Rectal smooth muscle tissue (tissue), 1 donor: ENCODE measurements around the gene KCNAB3.
A peak's percentile ranks its signal among the peaks of the same experiment; 100 is the strongest.

ENCODE experiments used
- H3K27ac ChIP-seq: one replicate; pipeline ENCODE4 v1.7.0; 2013; ENCODE audit warnings: low read depth, low read length, inconsistent platforms
- H3K27me3 ChIP-seq: one replicate; pipeline ENCODE4 v1.7.0; 2013; ENCODE audit warnings: low read length; ENCODE audit not compliant: control insufficient read depth, insufficient read depth
- H3K36me3 ChIP-seq: one replicate; pipeline ENCODE4 v1.7.0; 2013; ENCODE audit warnings: low read length; ENCODE audit not compliant: control insufficient read depth, insufficient read depth
- H3K4me1 ChIP-seq: one replicate; pipeline ENCODE4 v1.7.0; 2013; ENCODE audit warnings: low read length; ENCODE audit not compliant: control insufficient read depth, insufficient read depth
- H3K4me3 ChIP-seq: one replicate; pipeline ENCODE4 v1.7.0; 2013; ENCODE audit warnings: low read length
- H3K9ac ChIP-seq: one replicate; pipeline ENCODE4 v1.7.0; 2013; ENCODE audit warnings: low read length

Gene KCNAB3

DNA sequence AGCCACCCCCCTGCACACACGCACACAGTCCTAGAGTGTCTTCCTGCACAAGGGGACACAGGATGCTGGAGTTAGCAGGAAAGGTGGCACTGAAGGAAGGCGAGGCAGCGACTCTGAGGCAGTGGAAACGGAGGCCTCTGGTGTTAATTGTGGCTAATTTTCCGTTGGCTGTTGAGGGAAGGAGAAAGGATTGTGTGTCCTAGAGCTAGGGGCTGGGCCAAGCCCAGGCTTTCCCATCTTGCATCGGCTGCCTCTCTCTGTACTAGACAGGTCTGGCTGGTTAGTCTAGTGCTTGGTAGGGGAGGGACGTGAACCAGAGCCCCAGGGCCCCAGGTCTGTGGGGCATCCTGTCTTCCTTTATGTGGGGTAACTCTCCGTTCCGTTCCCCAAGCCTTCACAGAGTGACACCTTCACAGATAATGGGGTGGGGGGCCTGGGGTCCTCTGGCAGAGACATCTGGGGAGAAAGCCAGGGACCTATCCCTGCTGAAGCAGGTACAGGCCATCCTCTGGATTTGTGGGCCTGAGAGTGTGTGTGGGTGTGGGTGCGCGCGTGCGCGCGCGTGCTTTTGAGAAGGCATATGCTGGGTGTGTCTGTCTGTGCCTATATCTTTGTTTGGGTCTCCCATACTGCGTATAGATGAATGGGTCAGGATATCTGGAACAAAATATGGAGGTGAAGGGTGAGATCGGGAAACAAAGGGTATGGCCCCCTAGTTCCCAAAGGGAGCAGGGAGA is 41.3 kb downstream of the KCNAB3 start, which contains the start of gene CHD3:
Gene CHD3 (plus strand): TSS at position 606 of the 737 bp plus-strand sequence. CDS start 212 bp downstream, outside the sequence.
- Histone ChIP-seq H3K27me3 (no peaks in the 10 kb centered on the region), H3K4me1 (peaks cover 39% of the 10 kb centered on the region), H3K4me3 (peak within 1 kb of the TSS; percentile 94), H3K36me3 (peaks cover 12% of the 10 kb centered on the region), H3K27ac (peak within 1 kb of the TSS; percentile 81), H3K9ac (peak within 1 kb of the TSS; percentile 32)

DNA sequence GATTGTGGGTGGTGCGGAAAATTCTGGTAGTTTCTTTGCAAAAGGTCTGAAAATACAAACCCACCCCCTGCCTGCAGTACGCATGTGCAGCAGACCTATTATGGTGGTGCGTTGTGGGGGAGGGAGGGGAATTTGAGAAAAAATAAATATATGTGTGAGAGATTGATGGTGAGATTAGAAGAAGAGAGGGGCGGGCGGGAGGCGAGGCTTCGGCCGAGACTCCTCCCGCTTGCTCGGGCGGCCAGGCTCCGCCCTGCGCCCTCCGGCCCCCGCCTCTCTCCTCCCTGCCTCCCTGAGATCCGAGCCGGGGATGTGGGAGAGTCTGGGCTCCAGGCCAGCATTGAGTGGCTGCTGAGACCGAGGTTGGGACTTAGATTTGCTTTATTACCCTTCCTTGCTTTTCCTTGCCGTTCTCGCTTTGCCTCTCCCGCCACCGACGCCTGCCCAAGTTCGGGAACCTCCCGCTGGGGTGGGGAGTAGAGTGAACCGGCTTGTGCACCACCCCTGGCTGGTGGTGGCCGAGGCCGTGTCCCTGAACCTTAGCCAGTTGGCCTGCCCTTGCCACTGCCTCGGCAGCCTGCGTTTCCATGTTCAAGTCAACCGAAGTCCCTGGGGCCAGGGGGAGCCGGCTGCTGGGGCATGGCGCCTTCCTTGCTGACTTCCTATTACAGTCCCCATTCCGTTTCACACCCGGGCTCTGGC is 42.0 kb downstream of the KCNAB3 start:
- H3K9ac ChIP-seq = peak overlapping the region; percentile 25
- peaks cover 39% of the 10 kb centered on the region for H3K4me1 ChIP-seq
- no peaks in the 10 kb centered on the region for H3K27me3 ChIP-seq
- H3K27ac ChIP-seq = peak overlapping the region; percentile 81
- H3K4me3 ChIP-seq = peak overlapping the region; percentile 94
- peaks cover 11% of the 10 kb centered on the region for H3K36me3 ChIP-seq

GRCh38 chr17:7887038-7887481 is 42.6 kb downstream of the KCNAB3 start:
- H3K27ac ChIP-seq = peak overlapping the region; percentile 81
- peaks cover 10% of the 10 kb centered on the region for H3K36me3 ChIP-seq
- peak overlapping the region; percentile 67 for H3K9ac ChIP-seq
- peaks cover 39% of the 10 kb centered on the region for H3K4me1 ChIP-seq
- H3K4me3 ChIP-seq = peak overlapping the region; percentile 94
- H3K27me3 ChIP-seq = no peaks in the 10 kb centered on the region

- peak overlapping the region; percentile 94 for H3K4me3 ChIP-seq
- peaks cover 7% of the 10 kb centered on the region for H3K36me3 ChIP-seq
- peak overlapping the region; percentile 67 for H3K9ac ChIP-seq
- H3K27ac ChIP-seq = peak overlapping the region; percentile 81
- H3K27me3 ChIP-seq = no peaks in the 10 kb centered on the region
- peaks cover 39% of the 10 kb centered on the region for H3K4me1 ChIP-seq
Observed at GRCh38 chr17:7886227-7887037, 43.2 kb downstream of the KCNAB3 start.

GRCh38 chr17:7885367-7886226 is 44.1 kb downstream of the KCNAB3 start:
- Histone ChIP-seq H3K9ac (peak overlapping the region; percentile 87), H3K4me3 (peak overlapping the region; percentile 94), H3K4me1 (peaks cover 39% of the 10 kb centered on the region), H3K36me3 (peaks cover under 1% of the 10 kb centered on the region), H3K27ac (peak overlapping the region; percentile 81), H3K27me3 (no peaks in the 10 kb centered on the region)

- peaks cover 34% of the 10 kb centered on the region for H3K4me1 ChIP-seq
- H3K9ac ChIP-seq = peak overlapping the region; percentile 44
- peak overlapping the region; percentile 81 for H3K27ac ChIP-seq
- H3K36me3 ChIP-seq = no peaks in the 10 kb centered on the region
- H3K27me3 ChIP-seq = no peaks in the 10 kb centered on the region
- H3K4me3 ChIP-seq = peak overlapping the region; percentile 94
Observed at GRCh38 chr17:7884581-7885366, 44.9 kb downstream of the KCNAB3 start.

- Histone ChIP-seq H3K9ac (no peak overlapping the region), H3K4me1 (peaks cover 25% of the 10 kb centered on the region), H3K4me3 (peak overlapping the region; percentile 14)
Observed at GRCh38 chr17:7883781-7884386, 45.8 kb downstream of the KCNAB3 start.

DNA sequence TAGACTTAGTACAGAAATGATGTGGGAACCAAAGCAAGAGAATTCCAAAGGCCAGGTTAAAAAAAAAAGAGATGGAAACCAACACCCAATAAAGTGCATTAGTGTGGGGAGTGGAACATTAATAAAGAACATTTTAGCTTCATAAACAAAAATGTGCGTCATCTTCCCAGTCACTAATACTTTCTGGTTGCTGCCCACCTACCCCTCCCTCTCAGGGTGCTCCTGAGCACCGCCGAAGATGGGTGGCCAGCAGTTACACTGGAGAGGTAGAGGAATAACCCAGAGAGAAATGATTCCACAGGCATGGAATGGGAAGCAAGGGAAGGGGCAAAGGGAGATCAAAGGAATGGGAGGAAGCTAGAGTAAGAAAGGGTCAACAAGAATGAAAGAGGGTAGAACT is 47.0 kb downstream of the KCNAB3 start:
- Histone ChIP-seq H3K4me3 (peak overlapping the region; percentile 30), H3K36me3 (no peaks in the 10 kb centered on the region), H3K4me1 (peaks cover 13% of the 10 kb centered on the region), H3K27ac (no peak overlapping the region), H3K27me3 (no peaks in the 10 kb centered on the region), H3K9ac (no peak overlapping the region)

More at GRCh38 chr17:7883781-7884386, 45.8 kb downstream of the KCNAB3 start:
- Histone ChIP-seq H3K36me3 (no peaks in the 10 kb centered on the region), H3K27ac (peak overlapping the region; percentile 16), H3K27me3 (no peaks in the 10 kb centered on the region)

DNA sequence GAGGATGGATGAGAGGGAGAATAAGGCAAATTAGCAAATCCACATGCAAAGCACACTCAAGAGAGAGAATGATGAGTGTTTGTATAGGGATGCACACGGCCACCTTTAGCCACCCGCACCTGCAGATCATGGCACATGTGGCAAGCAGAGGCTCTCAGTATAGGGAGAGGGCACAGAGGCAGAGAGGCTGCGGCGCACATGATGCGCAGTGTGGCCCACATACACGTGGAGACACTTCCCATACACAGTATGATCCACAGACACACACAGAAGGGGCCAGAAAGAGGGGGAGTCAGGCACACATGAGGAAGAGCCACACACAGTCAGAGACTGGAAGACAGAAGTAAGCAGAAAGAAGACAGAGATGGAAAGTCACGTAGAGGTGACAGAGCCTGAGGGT is 47.6 kb downstream of the KCNAB3 start:
- H3K4me3 ChIP-seq = no peak overlapping the region
- H3K36me3 ChIP-seq = no peaks in the 10 kb centered on the region
- no peak overlapping the region for H3K9ac ChIP-seq
- no peak overlapping the region for H3K27ac ChIP-seq
- H3K4me1 ChIP-seq = peaks cover 12% of the 10 kb centered on the region
- H3K27me3 ChIP-seq = no peaks in the 10 kb centered on the region

- Histone ChIP-seq H3K4me3 (no peak overlapping the region), H3K4me1 (peaks cover 6% of the 10 kb centered on the region), H3K36me3 (no peaks in the 10 kb centered on the region), H3K9ac (no peak overlapping the region), H3K27ac (no peak overlapping the region), H3K27me3 (no peaks in the 10 kb centered on the region)
Observed at GRCh38 chr17:7881276-7882054, 48.2 kb downstream of the KCNAB3 start.
